GM23248 (cell line): ENCODE measurements around the gene OR4D11. TPM values are rescaled to one million over a fixed set of nuclear protein-coding genes. Genes with fewer than 3 reads are reported as not detected.
"Not testable (repeated sequence)": the region's sequence is repeated elsewhere in the genome, so short reads cannot be mapped to it uniquely, and the experiment has no call there.

ENCODE experiments used
- DNase-seq: peaks from one replicate; pipeline ENCODE4 v3.0.0-alpha.2; 2015
- H2AFZ ChIP-seq: fragments of 200-600 bp; sonication (generic); 2 replicates; pipeline ENCODE4 v1.6.1; 2016; ENCODE audit warnings: antibody characterized with exemption
- H3F3A ChIP-seq: fragments of 200-600 bp; sonication (generic); 2 replicates; pipeline ENCODE4 v1.6.1; 2016; ENCODE audit warnings: mild to moderate bottlenecking, antibody characterized with exemption, mixed run types; ENCODE audit not compliant: insufficient read depth
- H3K27ac ChIP-seq: fragments of 200-600 bp; sonication (generic); 2 replicates; pipeline ENCODE4 v1.5.1; 2016; ENCODE audit warnings: mild to moderate bottlenecking
- H3K27me3 ChIP-seq: fragments of 200-600 bp; sonication (generic); replicated peaks from 2 replicates; pipeline ENCODE4 v1.6.1; 2016; ENCODE audit warnings: mild to moderate bottlenecking; ENCODE audit not compliant: insufficient read depth
- H3K36me3 ChIP-seq: fragments of 200-600 bp; sonication (generic); 2 replicates; pipeline ENCODE4 v1.6.1; 2016; ENCODE audit warnings: low read depth, mild to moderate bottlenecking
- H3K4me1 ChIP-seq: fragments of 200-600 bp; sonication (generic); 2 replicates; pipeline ENCODE4 v1.6.1; 2016; ENCODE audit warnings: mild to moderate bottlenecking; ENCODE audit not compliant: insufficient read depth
- H3K4me2 ChIP-seq: fragments of 200-600 bp; sonication (generic); one replicate; pipeline ENCODE4 v1.6.1; 2016; ENCODE audit warnings: mild to moderate bottlenecking; ENCODE audit not compliant: unreplicated experiment
- H3K4me3 ChIP-seq: fragments of 200-600 bp; sonication (generic); 2 replicates; pipeline ENCODE4 v1.5.1; 2016; ENCODE audit warnings: mild to moderate bottlenecking
- H3K79me2 ChIP-seq: fragments of 200-600 bp; sonication (generic); 2 replicates; pipeline ENCODE4 v1.6.1; 2016; ENCODE audit warnings: mild to moderate bottlenecking; ENCODE audit not compliant: insufficient read depth
- H3K9ac ChIP-seq: fragments of 200-600 bp; sonication (generic); 2 replicates; pipeline ENCODE4 v1.6.1; 2016; ENCODE audit warnings: mild to moderate bottlenecking
- H3K9me2 ChIP-seq: fragments of 200-600 bp; sonication (generic); 2 replicates; pipeline ENCODE4 v1.6.1; 2016; ENCODE audit warnings: mixed run types, mild to moderate bottlenecking, moderate library complexity; ENCODE audit not compliant: insufficient read depth
- H3K9me3 ChIP-seq: fragments of 200-600 bp; sonication (generic); one replicate; pipeline ENCODE4 v1.6.1; 2017; ENCODE audit warnings: low read depth
- H4K20me1 ChIP-seq: fragments of 200-600 bp; sonication (generic); 2 replicates; pipeline ENCODE4 v1.6.0; 2016; ENCODE audit not compliant: insufficient read depth
- EZH2 ChIP-seq: fragments of 200-600 bp; sonication (generic); IDR thresholded peaks from 2 replicates; pipeline ENCODE4 v1.6.1; 2018; ENCODE audit warnings: antibody characterized with exemption, mild to moderate bottlenecking; ENCODE audit not compliant: insufficient read depth, poor library complexity, severe bottlenecking
- EZH2phosphoT487 ChIP-seq: fragments of 200-600 bp; sonication (generic); IDR thresholded peaks from 2 replicates; pipeline ENCODE4 v1.6.1; 2018; ENCODE audit warnings: antibody characterized with exemption, moderate library complexity, mild to moderate bottlenecking, low read depth; ENCODE audit not compliant: insufficient read depth
- WGBS, 2 experiments: methylation state at CpG; one replicate each; pipeline ENCODE4 v1.1.6; 2015 to 2017; ENCODE audit warnings: low lambda C conversion rate in 2 of 2, low coverage in 1 of 2; ENCODE audit errors: missing lambda C conversion rate in 2 of 2; 5-methylcytosine and 5-hydroxymethylcytosine counted together
- in situ Hi-C: fragments of 300-500 bp; cut with MboI; formaldehyde crosslinking; loops from 2 replicates; pipeline ENCODE4 v1.15.0; 2020
- polyA plus RNA-seq: library from polyadenylated mRNA; unstranded; fragments of >200 nt; fragmentation: Nextera tagmentation; extraction: Ambion mirVana; gene quantifications from 2 replicates; pipeline ENCODE4 v1.2.1, GENCODE V29; 2016
- total RNA-seq: library from RNA; depleted of rRNA; stranded (reverse); fragments of >200 nt; shearing (Covaris generic); gene quantifications from 2 replicates; pipeline ENCODE4 v1.2.3, GENCODE V29; 2014

The OR4D11 gene
- total and polyA plus RNA-seq, 2 experiments from 2014 or later = not detected

- Histone ChIP-seq H2AFZ (no peak overlapping the region), H3K79me2 (no peaks in the 10 kb centered on the region), H3K4me1 (no peaks in the 10 kb centered on the region), H3F3A (no peaks in the 10 kb centered on the region), H4K20me1 (no peaks in the 10 kb centered on the region), H3K36me3 (no peaks in the 10 kb centered on the region), H3K9me2 (no peaks in the 10 kb centered on the region), H3K4me2 (no peak overlapping the region), H3K9me3 (no peaks in the 10 kb centered on the region), H3K27ac (no peak overlapping the region), H3K9ac (no peak overlapping the region), H3K27me3 (peaks cover 12% of the 10 kb centered on the region), H3K4me3 (no peak overlapping the region)
- DNase-seq = no peak
- no peak for TF ChIP-seq EZH2
- TF ChIP-seq EZH2phosphoT487 = no peak
- 19 to 22% methylated on average over 7 of the region's 7 CpGs for WGBS, 2 experiments
- in situ Hi-C loops = no loop called here
These were observed 25.3 kb downstream of the OR4D11 start for GRCh38 chr11:59528711-59529110.

GRCh38 chr11:59532620-59533019 lies 29.2 kb downstream of the OR4D11 start:
- no peak overlapping the region for H3K4me3 ChIP-seq
- H3K9me3 ChIP-seq = no peaks in the 10 kb centered on the region
- in situ Hi-C loops = loop anchor here (10.0 kb wide), 1 partner anchor 262 kb away; no protein-coding TSS in a partner anchor
- no peak overlapping the region for H3K9ac ChIP-seq
- no peaks in the 10 kb centered on the region for H4K20me1 ChIP-seq
- H3K4me2 ChIP-seq = no peak overlapping the region
- no peaks in the 10 kb centered on the region for H3K36me3 ChIP-seq
- H2AFZ ChIP-seq = no peak overlapping the region
- H3K27ac ChIP-seq = no peak overlapping the region
- TF ChIP-seq EZH2 = no peak
- no peak for TF ChIP-seq EZH2phosphoT487
- WGBS, 2 experiments = 40 to 46% methylated on average over 2 of the region's 2 CpGs
- H3K27me3 ChIP-seq = peaks cover 5% of the 10 kb centered on the region; the same call in 1 of the 2 replicates
- H3K4me1 ChIP-seq = 0 out of 2 replicates have a peak, but pooled peaks cover under 1% of the 10 kb centered on the region
- DNase-seq = no peak
- H3K9me2 ChIP-seq = no peaks in the 10 kb centered on the region
- no peaks in the 10 kb centered on the region for H3K79me2 ChIP-seq
- H3F3A ChIP-seq = 0 out of 2 replicates have a peak, but pooled peaks cover under 1% of the 10 kb centered on the region

GRCh38 chr11:59534676-59535075 lies 31.3 kb downstream of the OR4D11 start:
- H3K9me2 ChIP-seq = no peaks in the 10 kb centered on the region
- H3K4me1 ChIP-seq = peaks cover 6% of the 10 kb centered on the region; the same call in 1 of the 2 replicates
- H3K36me3 ChIP-seq = no peaks in the 10 kb centered on the region
- peaks cover 7% of the 10 kb centered on the region for H3F3A ChIP-seq
- no peak for TF ChIP-seq EZH2
- no peak for TF ChIP-seq EZH2phosphoT487
- no peak overlapping the region for H2AFZ ChIP-seq
- no peaks in the 10 kb centered on the region for H3K9me3 ChIP-seq
- DNase-seq = no peak
- no peaks in the 10 kb centered on the region for H4K20me1 ChIP-seq
- no peaks in the 10 kb centered on the region for H3K27me3 ChIP-seq
- H3K27ac ChIP-seq = no peak overlapping the region
- H3K4me2 ChIP-seq = no peak overlapping the region
- H3K79me2 ChIP-seq = no peaks in the 10 kb centered on the region
- H3K9ac ChIP-seq = no peak overlapping the region
- no peak overlapping the region for H3K4me3 ChIP-seq
- in situ Hi-C loops = loop anchor here (10.0 kb wide), 1 partner anchor 260 kb away; no protein-coding TSS in a partner anchor
- WGBS, 2 experiments = 52 to 67% methylated on average over 1 of the region's 1 CpG

GRCh38 chr11:59542142-59542810 lies 38.9 kb downstream of the OR4D11 start:
- no peak for DNase-seq
- no peaks in the 10 kb centered on the region for H3K9me3 ChIP-seq
- H3K4me1 ChIP-seq = peaks cover 6% of the 10 kb centered on the region; the same call in 1 of the 2 replicates
- H3K9me2 ChIP-seq = no peaks in the 10 kb centered on the region
- no peak overlapping the region for H3K4me2 ChIP-seq
- no peak overlapping the region for H3K27ac ChIP-seq
- H3K4me3 ChIP-seq = no peak overlapping the region
- H2AFZ ChIP-seq = no peak overlapping the region
- H4K20me1 ChIP-seq = no peaks in the 10 kb centered on the region
- H3K36me3 ChIP-seq = no peaks in the 10 kb centered on the region
- peaks cover 7% of the 10 kb centered on the region for H3F3A ChIP-seq
- H3K27me3 ChIP-seq = no peaks in the 10 kb centered on the region
- H3K9ac ChIP-seq = no peak overlapping the region
- TF ChIP-seq EZH2 (no peak), EZH2phosphoT487 (no peak)
- H3K79me2 ChIP-seq = no peaks in the 10 kb centered on the region
- 49 to 52% methylated on average over 3 of the region's 3 CpGs for WGBS, 2 experiments
- in situ Hi-C loops = no loop called here

- H3K4me1 ChIP-seq, H3K9me2 ChIP-seq, H3K9me3 ChIP-seq, H3F3A ChIP-seq, H4K20me1 ChIP-seq, H2AFZ ChIP-seq, H3K27ac ChIP-seq, H3K4me2 ChIP-seq, H3K9ac ChIP-seq, in situ Hi-C loops, H3K4me3 ChIP-seq, DNase-seq, H3K36me3 ChIP-seq, H3K27me3 ChIP-seq, H3K79me2 ChIP-seq: not testable (repeated sequence)
- WGBS, 2 experiments = 51 to 55% methylated on average over 3 of the region's 3 CpGs
These were observed 40.3 kb downstream of the OR4D11 start for GRCh38 chr11:59543713-59544112.
